ENCODE measurements around the gene HSDL1. TPM values are rescaled to one million over a fixed set of nuclear protein-coding genes. Genes with fewer than 3 reads are reported as not detected.

The HSDL1 gene
- total and polyA plus RNA-seq, 4 donors: 3.0 to 9.6 (median 5.3) TPM

DNA sequence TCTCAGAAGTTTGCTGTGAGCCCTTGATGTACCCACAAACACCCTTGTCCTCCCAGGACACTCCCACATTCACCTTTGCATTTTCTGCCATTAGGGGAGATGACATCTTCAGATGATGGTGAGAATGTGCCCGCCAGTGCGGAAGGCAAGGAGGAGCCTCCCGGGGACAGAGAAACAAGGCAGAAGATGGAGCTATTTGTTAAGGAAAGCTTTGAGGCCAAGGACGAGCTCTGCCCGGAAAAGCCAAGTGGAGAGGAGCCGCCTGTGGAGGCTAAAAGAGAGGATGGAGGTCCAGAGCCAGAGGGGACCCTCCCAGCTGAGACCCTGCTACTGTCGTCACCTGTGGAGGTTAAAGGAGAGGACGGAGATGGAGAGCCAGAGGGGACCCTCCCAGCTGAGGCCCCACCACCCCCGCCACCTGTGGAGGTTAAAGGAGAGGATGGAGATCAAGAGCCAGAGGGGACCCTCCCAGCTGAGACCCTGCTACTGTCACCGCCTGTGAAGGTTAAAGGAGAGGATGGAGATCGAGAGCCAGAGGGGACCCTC, 24.9 kb upstream of the HSDL1 start:
- Histone ChIP-seq H3K27me3 (ENCODE audit: control insufficient read depth in 4 of 4, insufficient read depth in 4 of 4, low read length in 3 of 4) (no peaks in the 10 kb centered on the region), H3K9ac (ENCODE audit: low read depth in 1 of 2, low read length in 2 of 2) (no peak overlapping the region), H3K27ac (ENCODE audit: low read depth in 1 of 2, low read length in 2 of 2) (no peak overlapping the region), H3K36me3 (ENCODE audit: control insufficient read depth in 4 of 4, insufficient read depth in 3 of 4, low read depth in 1 of 4, low read length in 3 of 4) (no peaks in the 10 kb centered on the region), H3K9me3 (ENCODE audit: control insufficient read depth in 4 of 4, low read length in 3 of 4) (no peaks in the 10 kb centered on the region), H3K4me1 (ENCODE audit: control insufficient read depth in 4 of 4, insufficient read depth in 4 of 4, low read length in 3 of 4) (no peaks in the 10 kb centered on the region), H3K4me3 (ENCODE audit: low read depth in 1 of 3, low read length in 3 of 3) (no peak overlapping the region)
- DNase-seq (ENCODE audit: low spot score): no peak
- 76% methylated on average over 11 of the region's 11 CpGs for WGBS
- TF ChIP-seq, protein P1, sequence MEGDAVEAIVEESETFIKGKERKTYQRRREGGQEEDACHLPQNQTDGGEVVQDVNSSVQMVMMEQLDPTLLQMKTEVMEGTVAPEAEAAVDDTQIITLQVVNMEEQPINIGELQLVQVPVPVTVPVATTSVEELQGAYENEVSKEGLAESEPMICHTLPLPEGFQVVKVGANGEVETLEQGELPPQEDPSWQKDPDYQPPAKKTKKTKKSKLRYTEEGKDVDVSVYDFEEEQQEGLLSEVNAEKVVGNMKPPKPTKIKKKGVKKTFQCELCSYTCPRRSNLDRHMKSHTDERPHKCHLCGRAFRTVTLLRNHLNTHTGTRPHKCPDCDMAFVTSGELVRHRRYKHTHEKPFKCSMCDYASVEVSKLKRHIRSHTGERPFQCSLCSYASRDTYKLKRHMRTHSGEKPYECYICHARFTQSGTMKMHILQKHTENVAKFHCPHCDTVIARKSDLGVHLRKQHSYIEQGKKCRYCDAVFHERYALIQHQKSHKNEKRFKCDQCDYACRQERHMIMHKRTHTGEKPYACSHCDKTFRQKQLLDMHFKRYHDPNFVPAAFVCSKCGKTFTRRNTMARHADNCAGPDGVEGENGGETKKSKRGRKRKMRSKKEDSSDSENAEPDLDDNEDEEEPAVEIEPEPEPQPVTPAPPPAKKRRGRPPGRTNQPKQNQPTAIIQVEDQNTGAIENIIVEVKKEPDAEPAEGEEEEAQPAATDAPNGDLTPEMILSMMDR (IDR thresholded peaks at IDR 0.05; ENCODE audit: low read depth, low read length, missing input control): no peak
- TF ChIP-seq ZBTB33 (IDR thresholded peaks at IDR 0.05): no peak
- no peak for TF ChIP-seq FOXA2 (IDR thresholded peaks at IDR 0.05)
- TF ChIP-seq JUND (IDR thresholded peaks at IDR 0.05): no peak
- TF ChIP-seq HNF4G (IDR thresholded peaks at IDR 0.05): no peak
- TF ChIP-seq NR2F2 (IDR thresholded peaks at IDR 0.05): no peak
- no peak for TF ChIP-seq EGR1 (IDR thresholded peaks at IDR 0.05; ENCODE audit: low read depth in 2 of 2)
- TF ChIP-seq, protein P2, sequence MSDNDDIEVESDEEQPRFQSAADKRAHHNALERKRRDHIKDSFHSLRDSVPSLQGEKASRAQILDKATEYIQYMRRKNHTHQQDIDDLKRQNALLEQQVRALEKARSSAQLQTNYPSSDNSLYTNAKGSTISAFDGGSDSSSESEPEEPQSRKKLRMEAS (IDR thresholded peaks at IDR 0.05): no peak
- TF ChIP-seq HNF4A (conservative IDR thresholded peaks at IDR 0.05): no peak
- TF ChIP-seq TAF1 (conservative IDR thresholded peaks at IDR 0.05): no peak
- no peak for TF ChIP-seq GABPA (IDR thresholded peaks at IDR 0.05 in 1 of 2, conservative IDR thresholded peaks at IDR 0.05 in 1 of 2)
- no peak for TF ChIP-seq RXRA (IDR thresholded peaks at IDR 0.05)

GRCh38 chr16:84166796-84167695, 22.1 kb upstream of the HSDL1 start:
- Histone ChIP-seq H3K4me3 (ENCODE audit: low read depth in 1 of 3, low read length in 3 of 3) (no peak overlapping the region), H3K36me3 (ENCODE audit: control insufficient read depth in 4 of 4, insufficient read depth in 3 of 4, low read depth in 1 of 4, low read length in 3 of 4) (no peaks in the 10 kb centered on the region), H3K27me3 (ENCODE audit: control insufficient read depth in 4 of 4, insufficient read depth in 4 of 4, low read length in 3 of 4) (no peaks in the 10 kb centered on the region), H3K4me1 (ENCODE audit: control insufficient read depth in 4 of 4, insufficient read depth in 4 of 4, low read length in 3 of 4) (no peaks in the 10 kb centered on the region), H3K27ac (ENCODE audit: low read depth in 1 of 2, low read length in 2 of 2) (no peak overlapping the region), H3K9me3 (ENCODE audit: control insufficient read depth in 4 of 4, low read length in 3 of 4) (no peaks in the 10 kb centered on the region), H3K9ac (ENCODE audit: low read depth in 1 of 2, low read length in 2 of 2) (no peak overlapping the region)
- 75% methylated on average over 13 of the region's 13 CpGs for WGBS
- TF ChIP-seq JUND (IDR thresholded peaks at IDR 0.05) (no peak), FOXA2 (IDR thresholded peaks at IDR 0.05) (no peak), GABPA (IDR thresholded peaks at IDR 0.05 in 1 of 2, conservative IDR thresholded peaks at IDR 0.05 in 1 of 2) (no peak), EGR1 (IDR thresholded peaks at IDR 0.05; ENCODE audit: low read depth in 2 of 2) (no peak)
- TF ChIP-seq, protein P1 (IDR thresholded peaks at IDR 0.05; ENCODE audit: low read depth, low read length, missing input control): no peak
- DNase-seq (ENCODE audit: low spot score): no peak
